Endothelial cell of hepatic sinusoid (primary cell): Measurements from ENCODE around the gene PLCXD3.

Experiments
- in situ Hi-C: cut with HindIII; loops from 2 replicates; pipeline ENCODE4 v1.10.0; 2017; ENCODE audit warnings: low sequenced_read_pairs

PLCXD3 gene

GRCh38 chr5:41510176-41510831 lies at the start of gene PLCXD3:
PLCXD3 (minus strand) TSS chr5:41510601; CDS start chr5:41510526, 75 bp downstream.
- in situ Hi-C loops: no loop called here

GRCh38 chr5:41559184-41559583 lies 48.8 kb upstream of the PLCXD3 start:
- in situ Hi-C loops: no loop called here

GRCh38 chr5:41558295-41558694 lies 47.9 kb upstream of the PLCXD3 start:
- in situ Hi-C loops: no loop called here

DNA sequence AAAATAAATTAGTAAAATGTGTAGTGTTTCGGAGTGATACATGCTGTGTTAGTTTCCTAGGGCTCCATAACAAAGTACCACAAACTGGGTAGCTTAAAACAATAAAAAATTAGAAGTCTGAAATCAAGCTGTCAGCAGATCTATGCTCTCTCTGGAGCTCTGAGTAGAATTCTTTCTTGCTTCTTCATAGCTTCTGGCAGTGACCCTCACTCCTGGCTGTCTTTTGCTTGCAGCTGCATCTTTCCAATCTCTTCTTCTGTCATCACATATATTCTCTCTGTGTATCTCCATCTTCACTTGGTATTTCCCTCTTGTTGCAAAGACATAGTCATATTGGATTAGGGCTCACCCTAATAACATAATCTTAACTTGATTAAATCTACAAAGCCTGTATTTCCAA lies 37.6 kb upstream of the PLCXD3 start:
- in situ Hi-C loops: no loop called here

DNA sequence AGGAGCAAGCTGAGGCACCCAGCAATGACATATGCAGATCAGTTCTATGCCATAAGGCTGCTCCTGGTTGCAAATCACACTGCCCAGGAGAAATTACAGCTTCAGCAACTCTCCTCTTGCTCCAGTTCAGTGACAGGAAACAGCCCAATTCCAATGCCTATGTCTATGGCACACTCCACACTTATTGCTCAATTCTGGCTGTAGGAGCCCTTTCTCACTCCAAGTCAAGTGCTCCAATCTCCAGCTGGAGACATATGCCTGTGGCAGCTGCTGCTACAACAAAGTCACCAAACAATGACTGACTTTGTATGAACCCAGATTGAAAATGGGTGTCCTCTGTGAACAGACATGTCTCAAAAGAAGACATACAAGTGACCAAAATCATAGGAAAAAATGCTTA lies 31.8 kb upstream of the PLCXD3 start:
- in situ Hi-C loops: no loop called here

DNA sequence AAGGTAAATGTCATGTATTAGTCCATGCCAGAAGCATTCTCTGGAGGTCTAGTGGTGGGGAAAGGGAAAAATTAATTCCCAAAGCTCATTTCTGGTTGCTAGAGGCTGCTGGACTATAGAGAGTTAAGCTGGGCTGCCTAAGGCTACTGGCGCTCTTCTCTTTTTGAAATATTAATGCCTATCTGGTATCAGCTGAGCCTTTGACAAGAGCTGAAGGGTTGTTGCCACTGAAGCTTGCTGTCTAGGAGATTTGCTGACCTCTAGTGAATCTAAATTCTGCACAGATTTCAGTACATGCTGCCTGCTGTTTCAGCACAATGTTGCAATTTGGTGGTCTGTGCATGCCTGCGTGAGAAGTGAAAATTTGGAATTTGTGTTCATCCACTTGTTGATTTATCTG lies 29.1 kb upstream of the PLCXD3 start:
- in situ Hi-C loops: no loop called here

DNA sequence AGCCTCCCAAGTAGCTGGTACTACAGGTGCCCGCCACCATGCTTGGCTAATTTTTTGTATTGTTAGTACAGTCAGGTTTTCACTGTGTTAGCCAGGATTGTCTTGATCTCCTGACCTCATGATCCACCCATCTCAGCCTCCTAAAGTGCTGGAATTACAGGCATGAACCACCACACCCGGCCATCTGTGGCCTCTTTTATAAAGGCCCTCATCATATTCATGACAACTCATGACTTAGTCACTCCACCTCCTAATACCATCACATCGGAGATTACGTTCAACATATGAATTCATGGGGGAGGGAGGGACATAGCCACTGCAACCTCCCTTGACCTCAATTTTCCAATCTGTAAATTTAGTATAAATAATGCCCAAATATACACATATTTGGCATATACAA lies 27.2 kb upstream of the PLCXD3 start:
- in situ Hi-C loops: no loop called here

DNA sequence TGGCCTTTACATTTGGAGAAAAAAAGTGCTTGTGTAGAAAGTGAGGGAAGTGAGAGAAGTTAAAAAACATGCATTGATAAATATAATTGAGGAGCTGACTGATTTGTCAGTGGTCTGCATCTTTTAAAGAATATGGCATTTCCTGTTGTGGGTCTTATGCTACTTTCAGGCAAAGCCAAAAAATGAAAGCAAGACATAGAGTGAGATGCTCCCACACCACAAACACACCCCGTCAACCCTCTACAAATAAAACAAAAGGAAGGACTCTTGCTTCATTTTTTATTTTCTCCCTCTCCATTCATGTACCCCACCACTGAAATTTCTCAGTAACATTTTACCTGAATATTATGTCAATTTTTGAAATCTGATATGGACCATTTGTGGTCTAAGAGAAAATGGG lies 22.1 kb upstream of the PLCXD3 start:
- in situ Hi-C loops: no loop called here

GRCh38 chr5:41527201-41527779 lies 16.9 kb upstream of the PLCXD3 start:
- in situ Hi-C loops: no loop called here

DNA sequence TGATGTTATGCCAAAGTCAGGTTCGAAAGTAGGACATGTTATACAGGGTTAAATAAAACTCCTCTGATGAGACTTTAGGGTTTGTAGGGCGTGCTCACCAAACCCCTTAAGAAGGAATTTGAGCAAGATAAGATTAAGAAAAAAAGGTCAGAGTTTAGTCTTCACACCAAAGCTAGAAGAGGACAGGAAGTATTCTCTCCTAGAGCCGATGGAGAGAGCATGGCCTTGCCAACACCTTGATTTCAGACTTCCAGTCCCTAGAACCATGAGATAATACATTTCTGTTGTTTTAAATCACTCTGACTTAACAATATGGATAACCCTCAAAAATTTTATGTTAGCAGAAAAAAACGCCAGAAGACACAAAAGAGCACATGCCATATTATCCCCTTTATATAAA lies 16.3 kb upstream of the PLCXD3 start:
- in situ Hi-C loops: no loop called here

- in situ Hi-C loops: no loop called here
Observed at GRCh38 chr5:41524174-41524573, 13.8 kb upstream of the PLCXD3 start.

DNA sequence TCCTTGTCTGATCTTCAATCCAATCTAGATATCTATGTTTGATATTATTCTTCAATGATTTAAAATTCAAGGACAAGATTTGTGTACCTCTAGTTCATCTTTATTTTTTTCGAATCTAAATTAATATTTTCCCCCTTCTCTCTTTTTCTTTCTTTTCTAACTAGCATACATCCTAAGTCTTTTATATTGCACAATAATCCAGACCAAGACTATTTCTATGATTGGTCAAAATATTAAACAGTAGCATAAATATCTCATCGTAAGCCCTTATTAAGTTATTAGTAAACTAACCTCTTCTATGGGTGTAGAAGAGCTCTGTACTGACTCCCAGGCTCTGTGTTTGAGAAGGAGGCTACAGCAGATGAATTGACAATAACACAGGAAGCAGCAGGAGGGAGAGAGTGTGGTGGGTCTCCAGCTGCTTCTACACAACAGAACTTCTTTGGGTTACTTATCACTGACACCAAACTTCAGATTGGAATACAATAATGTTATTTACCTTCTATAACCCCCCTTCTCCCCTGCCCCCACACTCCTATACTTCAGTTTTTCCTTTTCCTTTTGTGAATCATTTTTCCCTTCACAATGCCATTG lies 11.9 kb upstream of the PLCXD3 start:
- in situ Hi-C loops: no loop called here

DNA sequence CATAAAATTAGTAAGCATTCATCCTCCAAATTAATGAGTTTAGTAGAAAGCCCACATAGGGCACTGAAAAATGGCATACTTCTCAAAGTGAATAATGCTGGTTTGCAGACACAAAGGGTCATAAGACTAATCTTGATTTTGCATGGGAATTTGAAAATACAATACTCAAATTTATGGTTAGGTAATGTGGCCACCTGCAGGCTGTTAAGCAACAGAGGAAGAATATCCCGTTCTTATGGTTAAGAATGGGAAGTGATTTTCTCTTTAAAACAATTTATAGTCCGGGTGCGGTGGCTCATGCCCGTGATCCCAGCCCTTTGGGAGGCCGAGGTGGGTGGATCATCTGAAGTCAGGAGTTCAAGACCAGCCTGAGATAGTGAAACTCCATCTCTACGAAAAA lies 9.4 kb upstream of the PLCXD3 start:
- in situ Hi-C loops: no loop called here

DNA sequence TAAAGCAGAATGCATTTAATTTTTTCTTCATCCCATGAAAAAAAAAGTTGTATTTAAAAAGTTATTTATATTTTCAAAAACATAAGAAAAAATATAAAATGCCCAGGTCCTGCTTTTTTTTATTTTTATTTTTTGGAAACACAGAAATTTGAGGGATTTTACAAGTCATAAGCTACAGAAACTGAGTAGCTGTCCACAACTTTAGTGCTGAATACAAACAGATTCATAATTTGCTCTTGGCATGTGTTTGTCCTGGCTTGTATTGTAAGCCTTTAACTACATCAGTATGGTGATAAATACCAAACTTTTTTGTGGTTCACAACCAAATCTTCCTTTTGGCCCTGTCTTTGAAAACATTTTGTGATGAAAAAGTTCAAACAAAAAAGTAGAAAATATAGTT lies 7.5 kb upstream of the PLCXD3 start:
- in situ Hi-C loops: no loop called here

DNA sequence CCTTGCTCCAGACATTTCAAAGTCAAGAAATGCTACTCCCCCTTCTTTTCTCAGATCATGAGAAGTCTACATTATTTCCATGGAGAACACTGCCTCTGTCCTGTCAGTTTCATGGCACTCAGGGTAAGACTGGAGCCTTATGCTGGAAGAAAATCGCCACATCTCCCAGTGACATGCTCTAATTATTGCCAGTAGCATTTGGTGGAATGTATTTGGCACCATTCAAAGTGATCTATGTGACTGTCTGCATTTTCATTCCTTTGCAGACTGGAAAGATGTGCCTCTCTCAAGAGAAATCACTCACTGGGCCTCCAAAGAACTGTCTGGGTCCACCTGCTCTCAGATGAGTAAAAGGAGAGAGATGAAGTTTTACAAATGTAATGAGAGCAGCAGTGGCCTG lies 840 bp upstream of the PLCXD3 start:
- in situ Hi-C loops: no loop called here

DNA sequence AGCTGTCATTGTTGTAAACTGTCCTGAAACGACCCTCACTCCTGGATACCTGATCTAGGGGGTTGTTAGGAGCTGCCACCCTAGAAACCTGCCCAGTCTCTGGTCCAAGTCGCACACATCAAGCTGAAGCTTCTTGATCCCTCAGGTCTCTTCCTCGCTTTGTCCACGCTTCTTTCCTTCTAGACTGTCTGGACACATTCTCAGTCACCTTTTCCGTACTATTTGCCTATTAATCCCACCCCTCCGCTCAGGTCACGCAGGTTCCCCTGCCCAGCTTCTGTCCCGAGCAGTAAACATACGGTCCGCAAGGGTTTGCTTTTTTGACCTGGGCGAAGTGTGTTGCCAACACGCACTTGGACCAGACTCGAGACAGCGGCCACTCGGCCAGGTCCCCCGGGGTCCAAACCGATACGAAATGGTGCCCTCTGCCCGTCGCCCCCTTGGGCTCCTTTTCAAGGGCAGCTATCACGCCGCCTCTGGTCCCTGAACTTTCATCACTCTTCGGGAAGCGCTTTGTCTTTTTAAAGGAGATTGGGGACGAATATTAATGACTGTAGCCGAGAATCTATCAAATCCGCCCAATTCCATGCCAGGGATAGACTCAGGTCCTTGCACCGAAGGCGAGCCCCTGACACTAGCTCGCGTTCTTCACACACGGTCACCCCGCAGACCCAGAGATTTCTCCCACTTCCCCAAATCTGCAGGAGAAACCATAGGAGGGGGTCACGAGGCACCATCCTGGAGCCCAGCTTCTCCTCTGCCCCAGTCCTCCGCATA lies 814 bp downstream of the PLCXD3 start:
- in situ Hi-C loops: no loop called here

GRCh38 chr5:41508696-41509398 lies 1.6 kb downstream of the PLCXD3 start:
- in situ Hi-C loops: no loop called here

DNA sequence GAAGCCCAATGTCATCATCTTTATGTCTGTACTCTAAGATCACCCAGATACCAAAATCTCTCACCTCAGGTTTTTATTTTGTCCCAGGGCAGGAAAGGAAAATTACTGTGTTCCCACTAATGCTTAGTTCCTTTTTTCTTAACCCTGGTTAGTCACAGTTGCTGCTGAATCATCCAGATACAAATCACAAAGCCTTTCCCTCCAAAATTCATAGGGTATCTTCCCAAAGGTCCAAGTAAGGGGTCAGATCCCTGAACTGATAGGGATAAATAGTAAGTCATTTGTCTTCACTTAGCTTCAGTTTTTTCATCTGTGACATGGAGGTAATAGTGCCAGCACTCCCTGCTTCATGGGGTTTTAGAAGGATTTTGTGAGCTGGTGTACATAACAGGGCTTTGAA lies 2.2 kb downstream of the PLCXD3 start:
- in situ Hi-C loops: no loop called here

DNA sequence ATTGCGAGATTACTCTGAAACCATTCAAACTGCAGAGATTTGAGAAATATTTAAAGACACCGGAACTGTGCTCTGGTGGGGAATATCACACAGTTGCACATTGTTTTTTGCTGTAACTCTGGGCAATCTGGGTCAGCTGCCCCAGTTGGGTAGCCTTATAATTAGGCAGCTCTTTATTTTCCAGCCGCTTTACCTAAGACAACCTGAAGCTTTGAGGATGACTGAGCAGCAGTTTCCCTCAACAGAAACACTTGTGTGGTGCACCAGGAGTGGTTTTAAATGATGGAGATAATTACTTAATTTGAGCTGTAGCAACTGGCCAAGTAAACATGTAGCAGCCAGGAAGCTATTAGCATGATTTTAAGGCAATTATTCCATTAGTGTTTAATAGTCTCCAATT lies 2.9 kb downstream of the PLCXD3 start:
- in situ Hi-C loops: no loop called here

- in situ Hi-C loops: no loop called here
Observed at GRCh38 chr5:41503860-41504259, 6.5 kb downstream of the PLCXD3 start.

GRCh38 chr5:41503310-41503709 lies 7.1 kb downstream of the PLCXD3 start:
- in situ Hi-C loops: no loop called here
